GM21717 (cell line): Measurements from ENCODE around the gene CASP7.
A peak's percentile ranks its signal among the peaks of the same experiment; 100 is the strongest.

Source experiments
- ATAC-seq: cut with Tn5 transposase; IDR thresholded peaks from one replicate; pipeline ENCODE4 v1.9.1; 2021; ENCODE audit warnings: mild to moderate bottlenecking, moderate library complexity; ENCODE audit not compliant: unreplicated experiment

Gene CASP7

GRCh38 chr10:113711142-113711541, 31.4 kb downstream of the CASP7 start:
- ATAC-seq: no peak

DNA sequence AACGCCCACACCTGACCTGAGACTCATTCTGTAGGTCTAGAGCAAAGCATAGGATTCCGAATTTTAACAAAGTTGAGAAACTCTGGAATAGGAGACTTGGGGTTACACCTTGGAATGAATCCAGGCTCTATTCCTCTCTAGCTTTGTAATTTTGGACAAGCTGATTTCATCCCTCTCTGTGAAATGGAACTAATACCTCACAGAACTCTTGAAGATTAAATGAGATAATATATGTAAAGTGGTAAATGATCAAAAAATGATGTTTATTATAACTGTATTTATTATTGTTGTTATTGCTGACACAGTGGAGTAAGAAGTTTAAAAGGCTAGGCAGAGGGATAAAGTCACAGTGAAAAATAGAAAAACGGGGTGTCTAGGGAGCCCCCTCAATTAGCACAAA, 32.3 kb downstream of the CASP7 start:
- ATAC-seq: no peak

GRCh38 chr10:113712755-113713639, 33.3 kb downstream of the CASP7 start:
- no peak for ATAC-seq

DNA sequence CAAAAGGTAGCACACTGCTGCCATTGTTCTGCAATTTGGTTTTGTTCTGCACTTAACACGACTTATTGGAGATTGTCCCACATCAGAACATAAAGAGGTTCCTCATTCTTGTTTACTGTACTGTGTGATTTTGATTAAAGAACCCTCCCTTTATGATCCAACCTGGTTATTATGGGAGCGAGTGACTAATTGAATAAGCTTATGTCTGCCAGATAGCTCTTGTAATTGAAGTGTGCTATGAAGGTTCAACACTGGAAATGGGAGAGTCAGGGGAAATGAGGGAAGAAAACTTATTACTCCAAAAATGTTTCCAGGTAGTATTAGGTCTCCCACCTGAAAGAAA, 33.9 kb downstream of the CASP7 start:
- ATAC-seq: no peak

GRCh38 chr10:113716109-113716910, 36.6 kb downstream of the CASP7 start:
- ATAC-seq: no peak

DNA sequence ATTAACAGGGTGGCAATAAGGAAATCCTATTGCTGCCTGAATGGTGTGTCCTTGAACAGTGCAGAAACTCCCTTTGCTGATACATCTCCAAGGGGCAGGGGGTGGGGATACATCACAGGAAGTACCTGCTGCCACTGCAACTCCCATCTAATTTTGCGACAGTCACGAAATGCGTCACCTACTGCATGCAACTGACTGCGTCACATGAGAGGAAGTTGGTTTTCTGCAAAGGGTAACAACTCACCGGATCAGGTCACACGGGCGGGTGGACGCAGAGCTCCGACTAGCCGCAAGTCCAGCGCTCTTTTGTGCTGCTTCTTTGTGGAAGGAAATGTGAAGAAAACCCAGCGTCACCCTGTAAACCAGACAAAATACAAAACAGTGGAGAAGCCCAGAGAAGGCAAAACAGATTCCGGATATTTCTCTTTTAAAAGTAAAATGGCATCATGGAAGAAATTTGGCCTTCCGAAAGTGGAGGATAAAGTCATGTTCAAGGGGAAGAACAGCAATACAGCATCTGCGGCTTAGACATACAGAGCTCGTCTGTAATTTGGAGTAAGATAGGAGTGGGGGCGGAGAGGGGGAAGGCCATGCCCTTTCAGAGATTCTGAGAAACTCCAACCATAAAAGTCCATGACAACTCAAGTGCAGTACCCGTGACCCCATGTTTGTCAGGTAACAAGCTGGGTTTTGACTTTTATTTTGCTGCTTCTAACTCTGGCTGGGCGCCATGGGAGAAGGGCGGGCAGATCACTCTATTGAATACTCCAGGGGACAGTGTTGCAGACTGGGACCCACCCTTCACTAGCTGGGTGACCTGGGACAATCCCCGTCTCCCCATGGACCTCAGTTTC, 39.5 kb downstream of the CASP7 start:
- no peak for ATAC-seq

GRCh38 chr10:113720386-113720785, 40.7 kb downstream of the CASP7 start:
- no peak for ATAC-seq

DNA sequence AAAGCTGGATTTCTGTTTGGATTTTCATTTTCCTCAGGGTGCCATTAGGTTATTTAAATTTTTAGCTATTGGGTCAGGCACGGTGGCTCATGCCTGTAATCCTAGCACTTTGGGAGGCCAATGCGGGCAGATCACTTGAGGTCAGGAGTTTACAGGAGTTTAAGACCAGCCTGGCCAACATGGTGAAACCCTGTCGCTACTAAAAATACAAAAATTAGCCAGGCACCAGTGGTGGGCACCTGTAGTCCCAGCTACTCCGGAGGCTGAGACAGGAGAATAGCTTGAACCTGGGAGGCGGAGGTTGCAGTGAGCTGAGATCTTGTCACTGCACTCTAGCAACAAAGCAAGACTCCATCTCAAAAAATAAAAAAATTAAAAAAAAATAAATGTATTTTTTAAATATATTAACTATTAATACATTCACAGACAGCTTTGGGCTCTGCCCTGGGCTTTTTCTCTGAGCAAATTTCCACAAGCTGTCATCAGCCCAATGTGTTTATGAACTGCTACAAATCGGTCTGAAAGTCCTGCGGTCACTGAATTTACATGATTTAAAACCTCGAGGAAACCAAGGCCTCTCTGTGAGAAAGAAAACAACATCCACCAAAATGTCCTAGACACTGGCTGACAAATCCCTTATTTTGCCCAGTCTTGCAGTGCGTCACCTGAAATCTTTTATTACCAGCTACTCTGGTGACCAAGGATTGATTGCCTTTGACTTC, 52.6 kb downstream of the CASP7 start:
- ATAC-seq: no peak

GRCh38 chr10:113732966-113733365, 53.3 kb downstream of the CASP7 start:
- ATAC-seq: no peak

- ATAC-seq: no peak
Measured at GRCh38 chr10:113733635-113734034, 53.9 kb downstream of the CASP7 start.

DNA sequence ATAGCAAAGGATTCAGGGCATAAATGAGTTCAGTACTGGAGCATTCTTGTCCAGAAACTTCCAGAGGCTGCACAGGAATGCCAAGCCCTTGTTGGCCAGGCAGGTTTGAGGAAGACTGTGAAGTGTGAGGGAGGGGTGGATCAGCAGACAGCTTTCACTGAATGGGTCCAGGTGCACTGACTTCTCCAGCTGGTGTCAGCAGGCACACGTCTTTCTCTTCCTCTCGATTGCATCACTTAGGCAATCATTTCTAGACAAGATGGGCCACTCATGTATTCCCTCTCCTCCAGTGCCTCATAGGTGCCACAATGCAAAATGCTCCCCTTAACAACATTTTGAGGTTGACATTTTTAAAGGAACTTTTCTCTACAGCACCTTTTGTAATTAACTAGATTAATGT, 56.2 kb downstream of the CASP7 start:
- peak; percentile 76 for ATAC-seq

DNA sequence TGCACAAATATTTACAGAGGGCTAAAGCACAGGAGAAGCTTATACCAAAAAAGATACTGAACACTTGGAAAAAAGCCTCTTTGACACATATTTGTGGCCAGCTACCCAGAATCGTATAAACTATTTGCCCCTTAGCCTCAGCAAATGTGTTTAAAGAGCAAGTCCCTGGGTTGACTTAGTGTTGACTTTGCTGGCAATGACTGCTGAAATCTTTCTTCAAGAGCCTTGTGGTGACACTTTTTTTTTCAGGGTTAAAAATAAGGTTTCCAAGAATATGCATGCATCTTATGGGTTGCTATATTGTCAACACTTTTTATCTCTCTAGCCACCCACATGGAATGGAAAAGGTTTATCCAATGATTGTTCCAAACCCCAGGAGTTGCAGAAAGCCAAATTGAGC, 56.9 kb downstream of the CASP7 start:
- no peak for ATAC-seq

DNA sequence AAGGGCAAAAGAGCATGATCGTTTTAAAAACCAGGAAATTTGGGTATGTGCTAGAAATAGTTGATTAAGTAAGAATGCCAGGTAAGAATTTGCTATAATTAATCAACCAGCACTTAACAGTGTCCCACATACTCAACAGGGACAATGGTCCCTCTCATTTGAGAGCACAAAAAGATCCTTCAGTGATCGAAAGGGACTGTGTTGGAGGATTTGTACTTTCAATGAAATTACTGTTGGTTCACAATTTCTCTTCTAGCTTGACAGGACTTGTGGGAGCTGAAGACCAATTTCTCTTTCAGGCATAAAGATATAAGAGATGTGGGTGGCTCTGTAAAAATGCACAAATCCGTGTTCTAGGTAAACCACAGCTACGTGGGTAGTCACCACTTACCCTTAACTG, 59.3 kb downstream of the CASP7 start:
- no peak for ATAC-seq

DNA sequence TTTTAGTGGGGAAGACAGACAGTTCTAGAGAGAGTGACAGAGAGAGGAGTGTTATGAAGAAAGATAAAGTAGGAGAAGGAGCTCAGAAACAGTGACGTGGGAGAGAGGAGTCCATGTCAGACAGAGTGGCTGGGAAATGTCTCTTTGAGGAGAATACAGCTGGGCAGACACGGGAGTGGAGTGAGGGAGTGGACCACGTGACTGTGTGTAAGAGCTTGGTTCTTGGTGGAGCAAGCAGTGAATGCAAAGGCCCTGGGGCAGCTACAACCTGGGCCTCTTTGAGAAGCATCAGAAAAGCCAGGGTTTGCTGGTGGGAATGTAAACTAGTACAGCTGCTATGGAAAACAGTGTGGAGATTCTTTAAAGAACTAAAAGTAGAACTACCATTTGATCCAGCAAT, 59.9 kb downstream of the CASP7 start:
- no peak for ATAC-seq

DNA sequence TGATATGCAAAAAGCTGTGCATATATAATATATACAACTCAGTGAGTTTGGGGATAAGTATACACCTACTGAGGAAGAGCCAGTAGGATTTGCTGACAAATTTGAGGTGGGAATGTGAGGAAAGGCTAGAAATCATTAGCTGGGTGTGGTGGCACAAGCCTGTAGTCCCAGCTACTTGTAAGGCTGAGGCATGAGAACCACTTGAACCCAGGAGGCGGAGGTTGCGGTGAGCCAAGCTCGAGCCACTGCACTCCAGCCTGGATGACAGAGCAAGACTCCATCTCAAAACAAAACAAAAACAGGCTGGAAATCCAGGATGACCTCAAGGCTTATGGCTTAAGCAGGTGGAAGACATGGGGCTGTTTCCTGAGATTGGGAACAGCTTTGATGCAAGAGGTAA, 61.1 kb downstream of the CASP7 start:
- no peak for ATAC-seq

DNA sequence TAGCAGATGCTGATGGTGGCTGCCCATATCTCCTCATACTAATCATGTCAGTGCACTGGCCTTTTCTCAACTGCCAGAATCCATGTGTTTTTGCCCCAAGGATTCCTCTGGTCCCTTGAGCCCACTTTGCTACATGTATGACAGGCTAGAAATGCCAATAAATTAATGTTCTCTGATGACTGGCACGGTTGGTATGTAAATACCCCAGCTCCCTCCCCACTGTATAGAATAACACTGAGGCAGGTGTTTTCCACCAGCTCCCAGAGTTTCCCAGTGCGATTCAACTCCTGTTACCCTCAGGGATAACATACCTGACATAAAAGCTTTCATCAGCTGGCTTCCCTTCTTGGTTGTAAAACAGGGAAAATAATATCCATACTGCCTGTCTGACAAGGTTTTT, 62.8 kb downstream of the CASP7 start:
- ATAC-seq: no peak

- ATAC-seq: no peak
Measured at GRCh38 chr10:113743594-113743993, 63.9 kb downstream of the CASP7 start.

- no peak for ATAC-seq
Measured at GRCh38 chr10:113745374-113745773, 65.7 kb downstream of the CASP7 start.

GRCh38 chr10:113746217-113746957, 66.7 kb downstream of the CASP7 start:
- ATAC-seq: no peak

GRCh38 chr10:113751181-113751732, 71.5 kb downstream of the CASP7 start, which contains the start of gene PLEKHS1:
PLEKHS1 (plus strand) TSS chr10:113751682; CDS start chr10:113755278, 3,596 bp downstream.
- ATAC-seq: no peak
